ENCODE data around the gene MYO1E.

The MYO1E gene

GRCh38 chr15:59227021-59227420 lies 145.7 kb downstream of the MYO1E start:
- DNase-seq (ENCODE audit: low spot score) = no peak

- DNase-seq (ENCODE audit: low spot score) = no peak
These were observed 148.2 kb downstream of the MYO1E start for GRCh38 chr15:59224474-59224873.

- DNase-seq (ENCODE audit: low spot score) = no peak
These were observed 148.9 kb downstream of the MYO1E start for GRCh38 chr15:59223736-59224135.

- DNase-seq (ENCODE audit: low spot score) = no peak
These were observed 149.6 kb downstream of the MYO1E start for GRCh38 chr15:59222906-59223550.

DNA sequence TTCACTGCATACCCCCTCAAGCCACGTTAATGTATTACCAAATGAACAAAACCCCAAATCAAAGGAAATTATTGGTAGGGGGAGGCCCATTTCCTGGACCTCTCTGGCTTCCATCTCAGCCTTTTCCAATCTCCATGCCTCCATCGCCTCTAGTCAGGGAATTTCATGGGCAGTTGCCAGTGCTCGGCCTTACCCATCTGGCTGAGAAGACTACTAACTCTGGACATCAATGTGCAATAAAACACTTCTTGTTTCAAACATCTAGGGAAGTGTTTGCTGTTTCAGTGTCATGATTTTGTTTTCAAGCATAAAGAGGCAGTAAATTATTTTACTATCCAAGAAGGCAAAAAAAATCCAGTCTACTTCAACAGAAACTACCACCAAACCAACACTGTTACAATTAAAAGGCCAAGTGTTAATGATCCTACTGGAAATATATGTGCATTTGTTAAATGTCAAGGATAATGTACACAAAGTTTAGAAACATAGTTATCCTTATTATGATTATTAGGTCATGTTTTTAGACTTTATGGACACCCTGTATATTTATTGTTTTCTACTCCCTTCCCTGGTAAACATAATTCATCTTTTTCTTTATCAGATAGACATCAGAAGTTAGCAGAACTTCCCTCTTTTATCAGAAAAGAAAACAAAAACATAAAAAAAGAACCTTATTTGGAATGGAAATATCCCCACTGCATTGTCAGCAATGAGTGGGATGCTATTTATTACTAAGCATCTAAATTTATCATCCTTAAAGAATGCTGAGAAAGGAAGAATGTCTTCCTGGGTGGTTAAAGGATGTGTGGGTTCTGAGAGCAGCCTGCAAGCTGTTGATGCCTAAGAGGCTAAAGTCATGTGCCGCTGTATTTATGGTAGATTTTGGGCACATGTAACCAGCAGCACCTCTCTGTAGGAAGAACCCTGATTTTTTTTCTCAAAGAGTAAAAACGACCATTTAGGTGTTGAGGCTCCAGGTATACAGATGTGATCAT lies 150.9 kb downstream of the MYO1E start:
- no peak for DNase-seq (ENCODE audit: low spot score)

DNA sequence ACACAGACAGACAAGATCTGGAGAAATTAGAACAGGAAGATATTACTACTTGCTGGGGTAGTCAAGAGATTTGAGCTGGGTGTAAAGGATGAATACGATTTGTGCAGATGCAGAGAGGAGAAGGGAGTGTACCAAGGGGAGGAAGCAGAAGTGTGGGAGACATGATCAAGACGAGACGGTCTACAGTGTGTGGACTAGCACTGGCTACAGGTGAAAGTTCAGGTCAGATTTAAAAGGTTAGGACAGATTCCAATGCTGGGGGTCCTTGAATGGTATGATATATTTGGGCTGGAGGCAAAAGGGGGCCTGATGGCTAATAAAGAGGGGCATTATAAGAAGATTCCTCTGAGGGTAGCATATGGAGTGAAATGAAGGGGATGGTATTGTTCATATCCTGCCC lies 154.0 kb downstream of the MYO1E start:
- DNase-seq (ENCODE audit: low spot score) = no peak

DNA sequence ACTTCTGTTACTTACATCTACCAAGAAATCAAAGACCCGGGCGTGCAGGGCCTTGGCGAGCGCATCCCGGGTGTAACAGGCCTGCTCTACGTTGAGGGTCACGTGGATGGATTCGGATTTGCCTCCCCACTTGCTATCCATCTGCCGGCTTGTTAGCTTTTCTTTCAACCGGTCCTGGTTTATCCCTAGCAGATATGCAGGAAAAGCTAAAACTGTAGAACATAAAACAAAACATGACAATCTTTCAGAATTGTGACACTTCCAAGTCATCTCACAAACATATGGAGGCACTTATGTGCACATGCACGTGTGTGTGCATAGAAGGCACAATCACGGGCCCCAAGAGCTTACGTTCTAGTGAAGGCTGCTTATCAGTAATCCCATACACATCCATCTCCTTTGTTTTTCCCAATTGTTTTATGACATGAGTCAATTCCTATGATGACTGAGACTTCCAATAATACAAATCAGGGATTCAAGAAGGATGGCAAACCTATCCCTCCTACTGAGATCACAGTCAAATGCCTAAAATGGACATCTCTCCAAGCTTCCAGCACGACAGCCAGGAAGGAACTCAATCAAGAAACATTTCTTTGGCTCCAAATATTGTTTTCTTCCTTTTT lies 154.7 kb downstream of the MYO1E start:
- DNase-seq (ENCODE audit: low spot score) = no peak

- DNase-seq (ENCODE audit: low spot score) = no peak
These were observed 155.8 kb downstream of the MYO1E start for GRCh38 chr15:59216911-59217310.

GRCh38 chr15:59210186-59210585 lies 162.5 kb downstream of the MYO1E start:
- DNase-seq (ENCODE audit: low spot score) = no peak

- DNase-seq (ENCODE audit: low spot score) = no peak
These were observed 163.9 kb downstream of the MYO1E start for GRCh38 chr15:59208613-59209249.

- no peak for DNase-seq (ENCODE audit: low spot score)
These were observed 166.0 kb downstream of the MYO1E start, which contains the start of gene LDHAL6B for GRCh38 chr15:59206623-59207183. TSS of gene LDHAL6B (plus strand) at chr15:59206843. CDS start at chr15:59206941, 98 bp downstream.

DNA sequence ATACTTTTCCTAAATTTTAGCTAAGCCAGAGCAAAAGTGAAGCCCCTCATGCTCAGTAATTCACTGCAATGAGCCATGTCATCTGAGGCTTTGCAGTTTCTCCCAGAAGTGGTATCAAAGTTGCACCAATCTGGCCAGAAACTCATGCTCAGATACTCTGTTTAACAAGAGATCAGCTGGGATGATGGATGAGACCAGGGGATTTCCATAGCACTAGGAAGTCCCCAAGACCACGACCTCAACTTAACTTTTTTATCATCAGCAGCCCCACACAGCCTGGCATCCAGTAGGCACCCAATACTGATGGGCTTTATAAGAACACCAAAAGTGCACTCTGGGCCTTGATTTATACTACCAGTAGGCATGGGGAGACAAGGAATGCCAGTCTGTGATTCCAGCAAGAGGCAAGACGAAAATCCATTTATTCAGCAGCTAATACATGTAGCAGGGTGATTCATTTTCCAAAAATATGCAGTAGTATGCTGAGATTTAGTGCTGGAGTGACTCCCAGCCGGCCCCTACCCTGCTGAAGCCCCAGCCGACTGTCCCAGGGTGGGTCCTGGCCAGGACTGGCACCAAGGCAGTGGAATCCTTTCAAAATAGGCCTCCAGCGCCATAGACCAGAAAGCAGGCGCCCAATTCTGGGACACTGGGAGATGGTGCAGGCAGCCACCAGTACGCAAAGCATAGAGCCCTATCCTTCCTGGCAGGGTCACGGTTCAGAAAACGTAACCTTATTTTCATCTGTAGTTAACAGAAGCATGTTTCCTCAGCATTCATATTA lies 166.6 kb downstream of the MYO1E start:
- DNase-seq (ENCODE audit: low spot score) = no peak

GRCh38 chr15:59203657-59204056 lies 169.0 kb downstream of the MYO1E start:
- DNase-seq (ENCODE audit: low spot score) = no peak

GRCh38 chr15:59203008-59203407 lies 169.7 kb downstream of the MYO1E start:
- DNase-seq (ENCODE audit: low spot score) = no peak

DNA sequence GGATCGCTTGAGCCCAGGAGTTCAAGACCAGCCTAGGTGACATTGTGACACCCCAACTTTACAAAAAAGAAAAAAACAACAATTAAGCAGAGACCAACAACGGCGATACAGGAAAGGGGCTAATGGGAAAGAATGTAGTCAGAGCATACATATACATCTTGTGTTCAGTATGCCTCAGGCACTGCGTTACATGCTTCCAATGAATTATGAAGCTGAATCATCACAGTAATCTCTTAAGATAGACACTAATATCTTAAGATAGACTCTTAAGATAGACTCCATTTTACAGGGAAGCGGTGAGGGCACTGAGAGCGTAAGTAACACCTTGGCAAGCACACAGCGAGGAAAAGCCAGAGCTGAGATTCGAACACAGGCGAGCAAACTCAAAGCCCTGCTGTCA lies 172.1 kb downstream of the MYO1E start:
- DNase-seq (ENCODE audit: low spot score) = no peak

- no peak for DNase-seq (ENCODE audit: low spot score)
These were observed 172.8 kb downstream of the MYO1E start for GRCh38 chr15:59199626-59200465.

DNA sequence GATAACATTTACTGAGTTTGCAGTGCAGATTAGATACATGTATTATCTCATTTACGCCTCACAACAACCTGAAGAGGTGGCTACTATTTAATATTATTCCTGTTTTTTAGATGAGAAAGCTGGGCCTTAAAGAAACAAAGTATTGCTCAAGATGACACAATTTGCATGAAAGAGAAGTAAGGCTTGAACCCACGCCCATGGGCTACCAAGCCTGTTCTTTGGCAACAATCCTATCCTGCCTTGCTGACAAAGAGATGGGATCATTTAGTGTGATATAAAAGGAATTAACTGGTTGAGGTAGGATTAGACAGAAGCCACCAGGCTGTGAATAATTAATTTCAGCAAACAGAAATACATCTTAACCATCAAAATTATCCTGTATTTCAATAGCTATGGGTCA lies 175.2 kb downstream of the MYO1E start:
- no peak for DNase-seq (ENCODE audit: low spot score)

DNA sequence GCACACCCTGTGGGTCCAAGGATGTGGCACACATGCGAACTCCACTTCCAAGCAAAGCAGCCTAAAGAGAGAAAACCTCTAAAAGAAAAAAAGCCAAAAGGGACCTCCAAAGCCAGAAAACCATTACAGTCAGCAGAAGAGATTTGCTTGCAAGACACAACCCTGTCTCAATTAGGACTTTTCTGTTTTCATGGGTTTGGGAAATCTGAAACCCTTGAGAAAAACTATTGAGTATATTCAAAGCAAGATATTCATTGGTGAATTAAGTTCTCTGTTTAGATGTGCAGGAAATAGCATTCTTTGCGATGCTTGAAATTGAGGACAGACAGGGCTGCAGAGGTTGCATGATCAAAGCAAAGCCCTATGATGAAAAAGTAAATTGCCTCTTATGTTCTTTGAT lies 176.3 kb downstream of the MYO1E start:
- no peak for DNase-seq (ENCODE audit: low spot score)

DNA sequence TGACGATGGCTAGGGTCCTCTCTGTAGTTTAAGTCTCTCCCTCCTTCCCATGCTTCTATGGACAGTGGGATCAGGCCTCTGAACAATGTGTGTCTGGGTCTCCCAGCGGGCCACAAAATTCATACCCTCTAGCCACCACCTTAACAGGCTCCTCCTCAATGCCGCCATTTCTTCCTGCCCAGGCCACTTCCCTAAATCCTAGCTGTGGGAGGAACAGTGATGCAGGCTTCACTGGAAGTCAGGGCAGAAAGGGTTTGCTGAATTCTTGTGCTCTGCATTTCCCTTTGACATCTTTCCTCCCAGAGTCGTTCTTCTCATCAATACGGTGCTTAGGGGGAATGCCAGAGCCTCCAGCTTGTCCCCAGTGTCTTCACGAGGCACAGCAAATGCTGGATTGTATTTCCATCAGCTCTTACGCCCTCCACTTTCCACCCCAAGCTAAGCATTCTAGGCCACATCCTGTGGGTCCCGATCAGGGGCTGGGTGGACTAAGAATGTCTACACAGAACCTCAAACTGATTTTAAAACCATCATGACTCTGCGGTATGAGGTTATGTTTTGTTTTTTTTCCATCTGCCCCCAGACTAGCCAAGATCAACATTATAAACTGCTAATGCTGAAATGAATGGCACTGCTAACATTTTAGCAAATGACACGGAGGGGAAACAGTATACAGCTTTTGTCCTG lies 177.9 kb downstream of the MYO1E start:
- DNase-seq (ENCODE audit: low spot score) = no peak

DNA sequence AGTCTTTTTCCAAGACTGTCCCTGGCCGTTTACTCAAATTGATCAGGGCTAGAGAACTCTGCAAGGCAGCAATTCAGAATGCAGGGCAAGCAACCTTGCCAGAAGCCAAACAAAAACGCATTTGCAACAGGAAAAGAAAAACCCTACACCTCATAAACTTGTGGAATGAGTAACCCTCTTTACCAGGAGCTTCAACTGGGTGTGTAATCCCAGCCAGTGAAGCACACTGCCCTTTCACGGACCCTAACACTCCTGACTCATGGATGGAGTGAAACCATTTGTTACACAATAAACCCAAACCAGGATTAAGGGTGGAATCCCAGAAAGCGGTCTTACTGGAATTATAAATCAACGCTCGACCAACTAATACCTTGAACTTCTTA lies 180.8 kb downstream of the MYO1E start:
- DNase-seq (ENCODE audit: low spot score) = no peak

All from activated CD4-positive, alpha-beta T cell treated with anti-CD3 and anti-CD28 coated beads, Interleukin-2, Interleukin-4, amounts not matched to agents 100 ng/mL and 50 ng/mL, durations not matched to agents 16 hours and 8 hours (primary cell).